ENCODE measurements around the gene ZNF30.

DNA sequence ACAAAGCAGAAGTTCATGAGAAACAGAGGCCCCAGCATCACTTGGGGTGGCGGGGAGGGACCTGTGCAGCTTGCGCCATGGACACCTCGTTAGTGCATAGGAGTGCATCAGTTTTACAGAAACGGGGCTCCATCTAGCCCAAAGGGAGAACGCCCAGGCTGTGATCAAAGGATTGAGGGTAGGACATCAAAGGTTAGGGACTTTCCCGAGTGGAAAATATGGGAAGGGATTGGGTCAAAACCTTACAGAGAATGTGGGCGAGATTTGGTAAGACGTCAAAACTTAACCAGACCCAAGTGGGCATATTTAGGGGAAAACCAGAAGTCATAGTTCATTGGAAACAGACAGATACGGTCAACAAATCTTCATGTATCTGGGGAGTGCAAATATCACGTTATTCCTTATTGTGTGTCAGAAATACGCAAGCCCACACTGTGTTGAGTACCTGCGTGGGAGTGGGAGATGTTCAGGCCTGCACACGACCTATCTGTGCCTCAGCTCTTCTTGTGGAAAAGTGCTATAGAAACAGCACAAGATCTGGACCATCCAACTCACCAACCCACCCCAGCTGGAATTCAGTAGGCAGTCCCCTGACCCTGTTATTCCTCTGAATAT is 64.0 kb downstream of the ZNF30 start:
- TF ChIP-seq, protein P1, sequence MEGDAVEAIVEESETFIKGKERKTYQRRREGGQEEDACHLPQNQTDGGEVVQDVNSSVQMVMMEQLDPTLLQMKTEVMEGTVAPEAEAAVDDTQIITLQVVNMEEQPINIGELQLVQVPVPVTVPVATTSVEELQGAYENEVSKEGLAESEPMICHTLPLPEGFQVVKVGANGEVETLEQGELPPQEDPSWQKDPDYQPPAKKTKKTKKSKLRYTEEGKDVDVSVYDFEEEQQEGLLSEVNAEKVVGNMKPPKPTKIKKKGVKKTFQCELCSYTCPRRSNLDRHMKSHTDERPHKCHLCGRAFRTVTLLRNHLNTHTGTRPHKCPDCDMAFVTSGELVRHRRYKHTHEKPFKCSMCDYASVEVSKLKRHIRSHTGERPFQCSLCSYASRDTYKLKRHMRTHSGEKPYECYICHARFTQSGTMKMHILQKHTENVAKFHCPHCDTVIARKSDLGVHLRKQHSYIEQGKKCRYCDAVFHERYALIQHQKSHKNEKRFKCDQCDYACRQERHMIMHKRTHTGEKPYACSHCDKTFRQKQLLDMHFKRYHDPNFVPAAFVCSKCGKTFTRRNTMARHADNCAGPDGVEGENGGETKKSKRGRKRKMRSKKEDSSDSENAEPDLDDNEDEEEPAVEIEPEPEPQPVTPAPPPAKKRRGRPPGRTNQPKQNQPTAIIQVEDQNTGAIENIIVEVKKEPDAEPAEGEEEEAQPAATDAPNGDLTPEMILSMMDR (conservative IDR thresholded peaks at IDR 0.05; ENCODE audit: low read depth, low read length), result no peak
- no peak for TF ChIP-seq EZH2 (IDR thresholded peaks at IDR 0.05; ENCODE audit: borderline replicate concordance, low read depth, low read length, poor library complexity, severe bottlenecking)
